H1 (cell line): Measurements from ENCODE around the gene WWP2. TPM values are rescaled to one million over a fixed set of nuclear protein-coding genes. Genes with fewer than 3 reads are reported as not detected.

ENCODE experiments used
- BCL11A ChIP-seq, 2 experiments: IDR thresholded peaks; one replicate each; pipeline ENCODE4 v1.6.1; 2011; ENCODE audit warnings: low read depth in 2 of 2, low read length in 2 of 2, mild to moderate bottlenecking in 2 of 2
- CBX8 ChIP-seq: fragments of 300-800, 300-1000 bp; sonication (generic); IDR thresholded peaks from 2 replicates; pipeline ENCODE4 v1.7.1; 2016; ENCODE audit warnings: low read depth, low read length, borderline replicate concordance
- EP300 ChIP-seq, 2 experiments: IDR thresholded peaks; 1 replicate in 1 of 2; 2 replicates in 1 of 2; pipeline ENCODE4 v1.6.1; 2011 to 2012; ENCODE audit warnings: low read depth in 2 of 2, low read length in 2 of 2, mild to moderate bottlenecking in 2 of 2, borderline replicate concordance in 1 of 2, inconsistent platforms in 1 of 2, moderate library complexity in 1 of 2
- EZH2 ChIP-seq: fragments of 200-600 bp; sonication (generic); IDR thresholded peaks from 2 replicates; pipeline ENCODE4 v1.7.1; 2012; ENCODE audit warnings: low read depth, mild to moderate bottlenecking, moderate library complexity, low read length, inconsistent platforms; ENCODE audit not compliant: severe bottlenecking
- PHF8 ChIP-seq: fragments of 200-600 bp; sonication (generic); conservative IDR thresholded peaks from 2 replicates; pipeline ENCODE4 v1.7.1; 2012; ENCODE audit warnings: low read depth, mild to moderate bottlenecking, inconsistent platforms, low read length, moderate library complexity
- RAD21 ChIP-seq, 2 experiments: IDR thresholded peaks in 1 of 2; conservative IDR thresholded peaks in 1 of 2; 2 replicates each; pipeline ENCODE4 v1.6.1; 2011; ENCODE audit warnings: low read depth in 2 of 2, low read length in 2 of 2, improper control_type of control experiment in 1 of 2, inconsistent platforms in 1 of 2, mild to moderate bottlenecking in 1 of 2, moderate library complexity in 1 of 2
- SIN3A ChIP-seq, 2 experiments: IDR thresholded peaks in 1 of 2; conservative IDR thresholded peaks in 1 of 2; 2 replicates each; pipeline ENCODE4 v1.6.1; 2011 to 2012; ENCODE audit warnings: low read length in 2 of 2, improper control_type of control experiment in 1 of 2, low read depth in 1 of 2, mild to moderate bottlenecking in 1 of 2
- SP1 ChIP-seq: IDR thresholded peaks from 2 replicates; pipeline ENCODE4 v1.6.1; 2011; ENCODE audit warnings: low read depth, low read length
- YY1 ChIP-seq: IDR thresholded peaks from 2 replicates; pipeline ENCODE4 v1.6.1; 2011; ENCODE audit warnings: low read depth, mild to moderate bottlenecking, low read length
- polyA plus RNA-seq, 7 experiments: library from polyadenylated mRNA; depleted of rRNA in 3 of 7; stranded (reverse) in 5 of 7; unstranded in 2 of 7; fragments of >200 nt in 5 of 7; fragments of 200-250 nt in 2 of 7; gene quantifications; 1 replicate in 5 of 7; 2 replicates in 1 of 7; 4 replicates in 1 of 7; pipeline versions ENCODE4 v1.2.1 to v1.2.3, GENCODE V29; 2011 to 2013; ENCODE audit warnings: missing spikeins in 2 of 7, mixed read lengths in 2 of 7
- total RNA-seq: library from RNA; stranded (reverse); fragmentation: NEBNext Ultra II Directional; extraction: Animal tissue kit (Norgen Biotek cat#: 25700); gene quantifications from 2 replicates; pipeline ENCODE4 v1.2.1, GENCODE V29; 2021

The WWP2 gene
- total and polyA plus RNA-seq, 2 of the 8 experiments (the other 6 are each of a cell fraction or from before 2014, with no cell fraction given) = 14.1 to 42.2 TPM

DNA sequence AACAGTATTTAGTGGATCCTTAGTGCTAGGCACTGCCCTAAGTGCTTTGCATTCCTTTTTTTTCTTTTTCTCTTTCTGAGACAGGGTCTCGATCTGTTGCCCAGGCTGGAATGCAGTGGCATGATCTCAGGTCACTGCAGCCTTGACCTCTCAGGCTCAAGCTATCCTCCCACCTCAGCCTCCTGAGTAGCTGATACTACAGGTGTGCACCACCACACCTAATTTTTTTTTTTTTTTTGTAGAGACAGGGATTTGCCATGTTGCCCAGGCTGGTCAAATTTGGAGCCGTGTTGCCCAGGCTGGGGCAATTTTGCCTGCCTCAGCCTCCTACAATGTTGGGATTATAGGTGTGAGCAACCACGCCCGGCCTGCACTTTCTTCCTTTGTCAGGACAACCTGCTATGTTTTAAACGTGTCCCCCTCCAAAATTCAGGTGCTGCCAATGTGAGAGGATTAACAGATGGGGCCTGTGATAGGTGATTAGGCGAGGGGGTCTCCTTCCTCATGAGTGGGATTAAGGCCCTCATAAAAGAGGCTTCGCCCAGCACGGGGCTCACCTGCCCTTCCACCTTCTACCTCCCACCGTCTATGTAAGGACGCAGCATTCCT is 41.2 kb upstream of the WWP2 start (continued):
- TF ChIP-seq EP300 (IDR thresholded peaks at IDR 0.05; ENCODE audit: borderline replicate concordance in 1 of 2, low read depth in 2 of 2, low read length in 2 of 2) (no peak), CBX8 (no peak), EZH2 (no peak), SP1 (no peak), SIN3A (conservative IDR thresholded peaks at IDR 0.05 in 1 of 2, IDR thresholded peaks at IDR 0.05 in 1 of 2; ENCODE audit: low read depth in 1 of 2, low read length in 2 of 2) (no peak), YY1 (no peak), BCL11A (IDR thresholded peaks at IDR 0.05; ENCODE audit: low read depth in 2 of 2, low read length in 2 of 2) (no peak), PHF8 (no peak), RAD21 (IDR thresholded peaks at IDR 0.05 in 1 of 2, conservative IDR thresholded peaks at IDR 0.05 in 1 of 2; ENCODE audit: low read depth in 2 of 2, low read length in 2 of 2) (no peak)
- TF ChIP-seq, all 59 proteins: peak for 0
